OCI-LY7 (cell line): ENCODE measurements around the gene CD80. TPM values are rescaled to one million over a fixed set of nuclear protein-coding genes. Genes with fewer than 3 reads are reported as not detected.

ENCODE experiments used
- BruUV-seq: library from RNA; stranded (reverse); fragments of 400-500 nt; replicated peaks from 2 replicates; lab custom pipeline; 2021; lab: Mats Ljungman, UMichigan
- CTCF ChIA-PET: fragments of 300-600 bp; sonication (Branson Sonifier 250); formaldehyde crosslinking; loops from one replicate; lab custom pipeline; 2022; ENCODE audit warnings: antibody characterized with exemption; ENCODE audit not compliant: unreplicated experiment; lab: Charles Lee
- POLR2A ChIA-PET: fragments of 300-600 bp; sonication (Branson Sonifier 250); formaldehyde crosslinking; loops from one replicate; lab custom pipeline; 2022; ENCODE audit warnings: antibody characterized with exemption; lab: Charles Lee
- DNase-seq: peaks from one replicate; pipeline ENCODE4 v3.0.0-alpha.2; 2015; ENCODE audit warnings: low spot score
- H2AFZ ChIP-seq: fragments of 200-600 bp; sonication (generic), shearing (Covaris generic); 2 replicates; pipeline ENCODE4 v1.6.1; 2014; ENCODE audit warnings: mild to moderate bottlenecking, antibody characterized with exemption, low read length, moderate library complexity
- H3K27ac ChIP-seq: fragments of 200-600 bp; sonication (generic); 2 replicates; pipeline ENCODE4 v1.5.1; 2014; ENCODE audit warnings: mixed run types, low read depth, mild to moderate bottlenecking, moderate library complexity, low read length, inconsistent platforms; ENCODE audit not compliant: poor library complexity, severe bottlenecking
- H3K36me3 ChIP-seq: fragments of 200-600 bp; sonication (generic); 2 replicates; pipeline ENCODE4 v1.6.1; 2014; ENCODE audit warnings: mild to moderate bottlenecking, antibody characterized with exemption, low read length, moderate library complexity, mixed read lengths; ENCODE audit not compliant: insufficient read depth
- H3K4me1 ChIP-seq: fragments of 200-600 bp; sonication (generic); 2 replicates; pipeline ENCODE4 v1.5.1; 2014; ENCODE audit warnings: mild to moderate bottlenecking, low read length; ENCODE audit not compliant: insufficient read depth, poor library complexity, severe bottlenecking
- H3K4me2 ChIP-seq: fragments of 200-600 bp; sonication (generic); 2 replicates; pipeline ENCODE4 v1.6.1; 2014; ENCODE audit warnings: mild to moderate bottlenecking, low read length
- H3K4me3 ChIP-seq: fragments of 200-600 bp; sonication (generic); 2 replicates; pipeline ENCODE4 v1.5.1; 2014; ENCODE audit warnings: mild to moderate bottlenecking, low read depth, low read length; ENCODE audit not compliant: poor library complexity, severe bottlenecking
- H3K79me2 ChIP-seq: fragments of 200-600 bp; sonication (generic); 2 replicates; pipeline ENCODE4 v1.6.1; 2016; ENCODE audit warnings: low read depth, mild to moderate bottlenecking, low read length, moderate library complexity, mixed read lengths; ENCODE audit not compliant: insufficient read depth
- H3K9me2 ChIP-seq: fragments of 200-600 bp; sonication (generic); 2 replicates; pipeline ENCODE4 v1.6.1; 2016; ENCODE audit warnings: mild to moderate bottlenecking, low read length, mixed read lengths; ENCODE audit not compliant: insufficient read depth
- H3K9me3 ChIP-seq: fragments of 200-600 bp; sonication (generic); 2 replicates; pipeline ENCODE4 v1.6.1; 2014; ENCODE audit warnings: mild to moderate bottlenecking, mixed run types, low read length, mixed read lengths
- H4K20me1 ChIP-seq: fragments of 200-600 bp; sonication (generic); 2 replicates; pipeline ENCODE4 v1.6.1; 2014; ENCODE audit warnings: mild to moderate bottlenecking, antibody characterized with exemption, low read length, moderate library complexity, mixed read lengths; ENCODE audit not compliant: insufficient read depth
- EZH2phosphoT487 ChIP-seq: fragments of 200-600 bp; sonication (generic); IDR thresholded peaks from 2 replicates; pipeline ENCODE4 v1.6.1; 2018; ENCODE audit warnings: low read depth, borderline replicate concordance, mild to moderate bottlenecking, mixed run types, antibody characterized with exemption, low read length, moderate library complexity, mixed read lengths
- intact Hi-C: fragments of 100-400 bp; cut with micrococcal nuclease; formaldehyde crosslinking; loops from one replicate; pipeline ENCODE4 v1.10.0; 2022; ENCODE audit not compliant: unreplicated experiment
- total RNA-seq, 2 experiments: library from RNA; depleted of rRNA in 1 of 2; stranded (reverse); fragments of >200 nt in 1 of 2; shearing (Covaris generic) in 1 of 2; gene quantifications; 2 replicates each; pipeline ENCODE4 v1.2.3, GENCODE V29; 2014 to 2022
- TF ChIP-seq, protein P1 (sequence below): fragments of 200-600 bp; sonication (generic); conservative IDR thresholded peaks from 2 replicates; pipeline ENCODE4 v1.5.1; 2014; ENCODE audit warnings: mild to moderate bottlenecking, antibody characterized with exemption, low read length, moderate library complexity, mixed read lengths

Gene CD80
- total RNA-seq, 2 experiments from 2014 or later, result not detected

GRCh38 chr3:119500901-119501300 lies 58.5 kb downstream of the CD80 start:
- no peak for DNase-seq
- Histone ChIP-seq H3K79me2 (peaks cover 45% of the 10 kb centered on the region), H3K4me1 (peaks cover 29% of the 10 kb centered on the region), H3K9me2 (no peaks in the 10 kb centered on the region), H3K36me3 (peaks cover 39% of the 10 kb centered on the region), H4K20me1 (peaks cover 8% of the 10 kb centered on the region; the same call in 1 of the 2 replicates), H3K27ac (peak overlapping the region; percentile 24), H3K4me3 (peak overlapping the region; percentile 75), H3K9me3 (no peaks in the 10 kb centered on the region), H3K4me2 (peak overlapping the region; percentile 95), H2AFZ (peak overlapping the region; percentile 16; the same call in 1 of the 2 replicates)
- BruUV-seq, result no TSS peak
- POLR2A ChIA-PET, result interaction anchor here (0.6 to 7.8 kb wide), 9 partner anchors 12 to 207 kb away, joined by 3 to 67 read pairs (median 4); partner anchors contain the start of genes ARHGAP31, POGLUT1 and TMEM39A
- CTCF ChIA-PET, result no interaction called here
- TF ChIP-seq, protein P1, sequence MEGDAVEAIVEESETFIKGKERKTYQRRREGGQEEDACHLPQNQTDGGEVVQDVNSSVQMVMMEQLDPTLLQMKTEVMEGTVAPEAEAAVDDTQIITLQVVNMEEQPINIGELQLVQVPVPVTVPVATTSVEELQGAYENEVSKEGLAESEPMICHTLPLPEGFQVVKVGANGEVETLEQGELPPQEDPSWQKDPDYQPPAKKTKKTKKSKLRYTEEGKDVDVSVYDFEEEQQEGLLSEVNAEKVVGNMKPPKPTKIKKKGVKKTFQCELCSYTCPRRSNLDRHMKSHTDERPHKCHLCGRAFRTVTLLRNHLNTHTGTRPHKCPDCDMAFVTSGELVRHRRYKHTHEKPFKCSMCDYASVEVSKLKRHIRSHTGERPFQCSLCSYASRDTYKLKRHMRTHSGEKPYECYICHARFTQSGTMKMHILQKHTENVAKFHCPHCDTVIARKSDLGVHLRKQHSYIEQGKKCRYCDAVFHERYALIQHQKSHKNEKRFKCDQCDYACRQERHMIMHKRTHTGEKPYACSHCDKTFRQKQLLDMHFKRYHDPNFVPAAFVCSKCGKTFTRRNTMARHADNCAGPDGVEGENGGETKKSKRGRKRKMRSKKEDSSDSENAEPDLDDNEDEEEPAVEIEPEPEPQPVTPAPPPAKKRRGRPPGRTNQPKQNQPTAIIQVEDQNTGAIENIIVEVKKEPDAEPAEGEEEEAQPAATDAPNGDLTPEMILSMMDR, result no peak
- TF ChIP-seq EZH2phosphoT487, result no peak
- intact Hi-C loops, result no loop called here

DNA sequence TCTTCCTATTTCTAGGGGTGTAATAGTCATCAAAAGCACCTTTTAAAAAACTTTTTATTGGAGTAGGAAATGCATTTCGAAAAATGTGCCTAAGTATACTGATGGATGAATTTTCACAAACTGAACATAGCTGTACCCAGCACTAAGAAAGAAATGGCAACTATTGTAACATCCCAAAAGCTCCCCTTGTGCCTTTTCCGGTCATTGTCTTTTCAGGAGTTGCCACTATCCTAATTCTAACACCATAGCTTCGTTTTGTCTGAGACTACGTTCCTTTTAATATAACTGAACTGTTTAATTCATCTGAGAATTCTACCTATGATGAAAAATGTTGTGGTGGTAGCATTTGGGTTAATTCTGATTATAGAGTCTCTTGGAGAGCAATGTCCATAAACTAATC lies 59.1 kb downstream of the CD80 start:
- Histone ChIP-seq H4K20me1 (peaks cover 8% of the 10 kb centered on the region; the same call in 1 of the 2 replicates), H3K4me1 (peaks cover 29% of the 10 kb centered on the region), H3K36me3 (peaks cover 33% of the 10 kb centered on the region), H2AFZ (peak overlapping the region; percentile 16; the same call in 1 of the 2 replicates), H3K9me3 (no peaks in the 10 kb centered on the region), H3K9me2 (no peaks in the 10 kb centered on the region), H3K79me2 (peaks cover 45% of the 10 kb centered on the region), H3K27ac (peak overlapping the region; percentile 24), H3K4me3 (peak overlapping the region; percentile 75), H3K4me2 (peak overlapping the region; percentile 95)
- BruUV-seq, result no TSS peak
- ChIA-PET POLR2A (interaction anchor here (0.6 to 7.8 kb wide), 11 partner anchors 15 to 595 kb away, joined by 3 to 67 read pairs (median 4); partner anchors contain the start of genes POGLUT1 and TMEM39A), CTCF (no interaction called here)
- DNase-seq, result no peak
- no peak for TF ChIP-seq EZH2phosphoT487
- TF ChIP-seq, protein P1, result no peak
- intact Hi-C loops, result no loop called here
